Heart left ventricle (tissue), 13 donors: ENCODE measurements around the gene PPP1R26.

Experiments
- CTCF ChIP-seq, 12 donors: fragments of 200-600 bp; sonication (generic) in 4 of 12; IDR thresholded peaks; one replicate each; pipeline versions ENCODE4 v1.5.0 to v1.8.0; 2018 to 2022; ENCODE audit warnings: antibody characterized with exemption in 12 of 12, mild to moderate bottlenecking in 5 of 12
- POLR2A ChIP-seq, 2 donors: fragments of 450-650 bp; IDR thresholded peaks; one replicate each; pipeline ENCODE4 v1.6.1; 2017; ENCODE audit warnings: antibody characterized with exemption in 2 of 2, mild to moderate bottlenecking in 2 of 2, moderate library complexity in 2 of 2
- donor health status: ischemic (EF 13 %, LVEDD 7.1; RV severe dilation, severe dysfunction).
- donor health status: DM: no; HTN: yes; CAD: no.
- donor health status: DM: no; HTN: no; CAD: no.
- donor health status: ischemic (EF 25% LVEDD 6.9; RV normal size, moderate dysfunction).
- donor health status: ischemic (EF 25% LVEDD 5.7; RV mildly dilated, moderate dysfunction).
- donor health status: ischemic (EF 35%, LVEDD 5.7; RV mildly dilated, moderate dysfunction).
- donor health status: nonischemic (EF 11% LVEDD 7.7; RV severe dilation, severe dysfunction).
- donor health status: DM: yes; HTN: yes; CAD: no.
- donor health status: PGD.
- donor health status: ischemic (EF 29% LVEDD 5.4; RV normal size, mild dysfunction).
- donor health status: nonischemic (EF 23%, LVEDD 6.1; RV moderate dilation, normal function).

- TF ChIP-seq CTCF (IDR thresholded peaks at IDR 0.05) (no peak), POLR2A (IDR thresholded peaks at IDR 0.05) (no peak)
Measured at GRCh38 chr9:135524130-135524861, 44.7 kb downstream of the PPP1R26 start.
